Activated T-helper 1 cell treated with anti-CD3 and anti-CD28 coated beads, Interleukin-12 subunit alpha, Interleukin-12 subunit beta, Interleukin-2, Interleukin-4 antibody, amounts not matched to agents 30 ng/mL and 10 ng/mL and 1 ng/mL, durations not matched to agents 14 hours and 24 hours and 36 hours (primary cell): ENCODE measurements around the gene PAPOLB. TPM values are rescaled to one million over a fixed set of nuclear protein-coding genes. Genes with fewer than 3 reads are reported as not detected.

Experiments
- DNase-seq: peaks from one replicate; pipeline ENCODE4 v3.0.0; 2021; ENCODE audit warnings: low spot score
- H3K27ac Mint-ChIP-seq: one replicate; pipeline ENCODE4 v1.8.0; 2021; ENCODE audit warnings: mild to moderate bottlenecking, mixed read lengths
- H3K27me3 Mint-ChIP-seq: one replicate; pipeline ENCODE4 v1.8.0; 2022; ENCODE audit warnings: mild to moderate bottlenecking, moderate library complexity, mixed read lengths; ENCODE audit not compliant: insufficient read depth
- H3K36me3 Mint-ChIP-seq: one replicate; pipeline ENCODE4 v1.8.0; 2021; ENCODE audit warnings: low read depth, mixed read lengths
- H3K4me1 Mint-ChIP-seq: one replicate; pipeline ENCODE4 v1.8.0; 2021; ENCODE audit warnings: low read depth, mixed read lengths
- H3K4me3 Mint-ChIP-seq: one replicate; pipeline ENCODE4 v1.8.0; 2021; ENCODE audit warnings: mild to moderate bottlenecking, moderate library complexity, mixed read lengths
- H3K9me3 Mint-ChIP-seq: one replicate; pipeline ENCODE4 v1.8.0; 2021; ENCODE audit warnings: mixed read lengths
- intact Hi-C: fragments of 100-400 bp; cut with micrococcal nuclease; formaldehyde crosslinking; loops from one replicate; pipeline ENCODE4 v1.15.1; 2024
- total RNA-seq: library from RNA; stranded (reverse); gene quantifications from 2 replicates; pipeline ENCODE4 v1.2.3, GENCODE V29; 2022

PAPOLB gene
- total RNA-seq, 1 donor from 2014 or later: not detected

GRCh38 chr7:4834601-4835397, 27.0 kb downstream of the PAPOLB start:
- intact Hi-C loops: no loop called here
- Mint-ChIP-seq H3K9me3 (no peaks in the 10 kb centered on the region), H3K36me3 (no peaks in the 10 kb centered on the region)

GRCh38 chr7:4833691-4834600, 27.9 kb downstream of the PAPOLB start:
- no peaks in the 10 kb centered on the region for H3K9me3 Mint-ChIP-seq
- peaks cover 5% of the 10 kb centered on the region for H3K27me3 Mint-ChIP-seq
- no peaks in the 10 kb centered on the region for H3K36me3 Mint-ChIP-seq
- H3K4me3 Mint-ChIP-seq: no peak overlapping the region
- no peaks in the 10 kb centered on the region for H3K4me1 Mint-ChIP-seq
- no peak overlapping the region for H3K27ac Mint-ChIP-seq
- intact Hi-C loops: no loop called here
- DNase-seq: no peak

More at GRCh38 chr7:4834601-4835397, 27.0 kb downstream of the PAPOLB start:
- DNase-seq: no peak
- H3K4me3 Mint-ChIP-seq: no peak overlapping the region
- H3K4me1 Mint-ChIP-seq: no peaks in the 10 kb centered on the region
- H3K27ac Mint-ChIP-seq: no peak overlapping the region
- peaks cover 3% of the 10 kb centered on the region for H3K27me3 Mint-ChIP-seq

GRCh38 chr7:4833176-4833575, 28.7 kb downstream of the PAPOLB start:
- Mint-ChIP-seq H3K4me3 (no peak overlapping the region), H3K27me3 (peaks cover 5% of the 10 kb centered on the region), H3K27ac (no peak overlapping the region), H3K9me3 (no peaks in the 10 kb centered on the region), H3K36me3 (no peaks in the 10 kb centered on the region), H3K4me1 (no peaks in the 10 kb centered on the region)
- DNase-seq: no peak
- intact Hi-C loops: no loop called here

GRCh38 chr7:4832711-4833110, 29.1 kb downstream of the PAPOLB start:
- DNase-seq: no peak
- Mint-ChIP-seq H3K9me3 (no peaks in the 10 kb centered on the region), H3K4me1 (no peaks in the 10 kb centered on the region), H3K27ac (no peak overlapping the region), H3K4me3 (no peak overlapping the region), H3K36me3 (no peaks in the 10 kb centered on the region), H3K27me3 (peaks cover 5% of the 10 kb centered on the region)
- intact Hi-C loops: no loop called here

GRCh38 chr7:4831723-4832495, 29.9 kb downstream of the PAPOLB start:
- no peaks in the 10 kb centered on the region for H3K9me3 Mint-ChIP-seq
- no peak overlapping the region for H3K4me3 Mint-ChIP-seq
- H3K27me3 Mint-ChIP-seq: peaks cover 5% of the 10 kb centered on the region
- intact Hi-C loops: no loop called here
- no peaks in the 10 kb centered on the region for H3K36me3 Mint-ChIP-seq
- DNase-seq: no peak
- H3K4me1 Mint-ChIP-seq: no peaks in the 10 kb centered on the region
- no peak overlapping the region for H3K27ac Mint-ChIP-seq

- Mint-ChIP-seq H3K4me3 (no peak overlapping the region), H3K4me1 (no peaks in the 10 kb centered on the region), H3K27ac (no peak overlapping the region), H3K9me3 (no peaks in the 10 kb centered on the region), H3K36me3 (no peaks in the 10 kb centered on the region), H3K27me3 (peaks cover 5% of the 10 kb centered on the region)
- intact Hi-C loops: loop anchor here (1.0 kb wide), 1 partner anchor 255 kb away; no protein-coding TSS in a partner anchor
- peak; percentile 30 for DNase-seq
Observed at GRCh38 chr7:4830176-4830575, 31.7 kb downstream of the PAPOLB start.

GRCh38 chr7:4828720-4829383, 33.0 kb downstream of the PAPOLB start:
- Mint-ChIP-seq H3K9me3 (no peaks in the 10 kb centered on the region), H3K27me3 (peaks cover 5% of the 10 kb centered on the region), H3K4me1 (no peaks in the 10 kb centered on the region), H3K27ac (no peak overlapping the region), H3K4me3 (no peak overlapping the region), H3K36me3 (no peaks in the 10 kb centered on the region)
- intact Hi-C loops: no loop called here
- DNase-seq: no peak

- H3K27ac Mint-ChIP-seq: peak overlapping the region; percentile 38
- no peaks in the 10 kb centered on the region for H3K4me1 Mint-ChIP-seq
- no peak for DNase-seq
- H3K36me3 Mint-ChIP-seq: no peaks in the 10 kb centered on the region
- H3K4me3 Mint-ChIP-seq: no peak overlapping the region
- intact Hi-C loops: no loop called here
- peaks cover 5% of the 10 kb centered on the region for H3K27me3 Mint-ChIP-seq
- no peaks in the 10 kb centered on the region for H3K9me3 Mint-ChIP-seq
Observed at GRCh38 chr7:4825081-4825480, 36.7 kb downstream of the PAPOLB start.

- no peak for DNase-seq
Observed at GRCh38 chr7:4824120-4824775, 37.6 kb downstream of the PAPOLB start.

GRCh38 chr7:4823441-4824119, 38.2 kb downstream of the PAPOLB start:
- Mint-ChIP-seq H3K36me3 (no peaks in the 10 kb centered on the region), H3K4me1 (no peaks in the 10 kb centered on the region), H3K9me3 (no peaks in the 10 kb centered on the region), H3K27ac (no peak overlapping the region), H3K27me3 (no peaks in the 10 kb centered on the region), H3K4me3 (no peak overlapping the region)
- no peak for DNase-seq
- intact Hi-C loops: no loop called here

More at GRCh38 chr7:4824120-4824775, 37.6 kb downstream of the PAPOLB start:
- H3K27me3 Mint-ChIP-seq: no peaks in the 10 kb centered on the region
- H3K4me1 Mint-ChIP-seq: no peaks in the 10 kb centered on the region
- no peak overlapping the region for H3K27ac Mint-ChIP-seq
- no peaks in the 10 kb centered on the region for H3K36me3 Mint-ChIP-seq
- H3K9me3 Mint-ChIP-seq: no peaks in the 10 kb centered on the region
- no peak overlapping the region for H3K4me3 Mint-ChIP-seq
- intact Hi-C loops: no loop called here

GRCh38 chr7:4822677-4823076, 39.2 kb downstream of the PAPOLB start:
- Mint-ChIP-seq H3K4me3 (no peak overlapping the region), H3K36me3 (no peaks in the 10 kb centered on the region), H3K4me1 (no peaks in the 10 kb centered on the region), H3K27me3 (no peaks in the 10 kb centered on the region), H3K27ac (no peak overlapping the region), H3K9me3 (no peaks in the 10 kb centered on the region)
- intact Hi-C loops: no loop called here
- no peak for DNase-seq
